Lung (tissue), 12 donors: ENCODE measurements around the gene SKA1. TPM values are rescaled to one million over a fixed set of nuclear protein-coding genes. Genes with fewer than 3 reads are reported as not detected.
A peak's percentile ranks its signal among the peaks of the same experiment; 100 is the strongest.

Experiments
- ATAC-seq: fragments of 200-7000 bp; cut with Tn5 transposase; one replicate; pipeline ENCODE4 v1.9.1; 2020; ENCODE audit warnings: moderate number of reproducible peaks; ENCODE audit not compliant: insufficient read depth, low FRiP score
- DNase-seq, 3 donors: peaks; one replicate each; pipeline ENCODE4 v3.0.0-alpha.2; 2013 to 2017
- H3K27ac ChIP-seq, 2 donors: one replicate each; pipeline ENCODE4 v1.5.1; 2013; ENCODE audit warnings: mild to moderate bottlenecking in 2 of 2, moderate library complexity in 2 of 2, control low read depth in 1 of 2, inconsistent platforms in 1 of 2, low read depth in 1 of 2, low read length in 1 of 2
- H3K27me3 ChIP-seq, 3 donors: one replicate each; pipeline ENCODE4 v1.5.1; 2013; ENCODE audit warnings: low read length in 2 of 3; ENCODE audit not compliant: control insufficient read depth in 3 of 3, insufficient read depth in 3 of 3
- H3K36me3 ChIP-seq, 4 donors: one replicate each; pipeline ENCODE4 v1.5.1; 2013; ENCODE audit warnings: low read length in 4 of 4, mild to moderate bottlenecking in 1 of 4, moderate library complexity in 1 of 4; ENCODE audit not compliant: control insufficient read depth in 4 of 4, insufficient read depth in 4 of 4
- H3K4me1 ChIP-seq, 5 donors: one replicate each; pipeline ENCODE4 v1.5.1; 2013; ENCODE audit warnings: low read length in 5 of 5, mild to moderate bottlenecking in 2 of 5, moderate library complexity in 1 of 5; ENCODE audit not compliant: control insufficient read depth in 5 of 5, insufficient read depth in 5 of 5
- H3K4me3 ChIP-seq: one replicate; pipeline ENCODE4 v1.5.1; 2013; ENCODE audit warnings: mild to moderate bottlenecking, control low read depth, moderate library complexity
- H3K9ac ChIP-seq, 2 donors: one replicate each; pipeline ENCODE4 v1.5.1; 2013; ENCODE audit warnings: low read length in 2 of 2, control low read depth in 1 of 2; ENCODE audit not compliant: insufficient read depth in 1 of 2
- H3K9me3 ChIP-seq, 4 donors: one replicate each; pipeline ENCODE4 v1.5.1; 2013; ENCODE audit warnings: low read length in 3 of 4, mild to moderate bottlenecking in 1 of 4, moderate library complexity in 1 of 4; ENCODE audit not compliant: control insufficient read depth in 4 of 4, insufficient read depth in 3 of 4
- CTCF ChIP-seq: IDR thresholded peaks from 2 replicates; pipeline ENCODE4 v1.5.1; 2012; ENCODE audit warnings: mild to moderate bottlenecking; ENCODE audit errors: control extremely low read depth, extremely low read depth
- WGBS, 2 donors: extraction: QIAGEN DNeasy Blood & Tissue Kit; methylation state at CpG; one replicate each; pipeline ENCODE4 v1.1.7; 2013; 5-methylcytosine and 5-hydroxymethylcytosine counted together
- polyA plus RNA-seq, 2 donors: library from polyadenylated mRNA; stranded (reverse); fragments of 200-250 nt; gene quantifications; one replicate each; pipeline ENCODE4 v1.2.1, GENCODE V29; 2013
- total RNA-seq, 2 donors: library from RNA; depleted of rRNA in 1 of 2; stranded (reverse); fragments of >200 nt in 1 of 2; gene quantifications; one replicate each; pipeline ENCODE4 v1.2.1, GENCODE V29; 2014 to 2021
- donor health status: control.
- donor health status: control.
- donor health status: Bipolar disorder and iron deficiency.
- donor health status: healthy.
- donor health status: DM: yes; HTN: yes; CAD: no.

The SKA1 gene
- total and polyA plus RNA-seq, 4 donors: 0.49 to 1.3 (median 0.54) TPM

DNA sequence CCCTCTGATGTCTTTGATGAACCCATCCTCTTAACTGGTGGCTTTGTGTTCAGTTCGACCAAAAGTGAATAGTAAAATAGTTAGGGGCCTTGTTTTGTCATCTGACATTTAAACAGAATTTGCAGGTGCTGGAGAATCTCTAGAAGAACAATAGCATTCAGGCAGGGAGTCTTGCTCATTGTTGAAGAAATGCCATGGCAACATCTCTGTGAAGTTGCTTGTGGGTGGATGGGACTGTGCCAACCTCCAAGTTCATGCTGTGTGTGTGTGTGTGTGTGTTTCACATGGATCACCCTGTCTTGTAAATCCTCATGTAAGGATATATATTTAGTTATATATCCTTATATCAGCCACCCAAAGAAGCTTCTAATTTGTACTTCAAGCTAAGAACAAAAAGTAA, 66.7 kb downstream of the SKA1 start:
- TF ChIP-seq CTCF: no peak
- Histone ChIP-seq H3K9ac (no peak overlapping the region), H3K27ac (no peak overlapping the region), H3K4me3 (no peak overlapping the region), H3K36me3 (no peaks in the 10 kb centered on the region), H3K27me3 (no peaks in the 10 kb centered on the region), H3K4me1 (no peaks in the 10 kb centered on the region), H3K9me3 (peaks cover 0 to 7% (median 1%) of the 10 kb centered on the region in 4 donors)
- WGBS, 2 donors: 44 to 53% methylated on average over 1 of the region's 1 CpG
- DNase-seq (peak in 1 of 3 donors; percentile 17), ATAC-seq (no peak)

Other genes starting within 250 kb of the SKA1 start
- gene MYO5B, start 179.9 kb upstream of the SKA1 start, total RNA-seq: 10 to 100 TPM; 24.5 to 25.6 TPM
- gene MYO5B, start 179.9 kb upstream of the SKA1 start, polyA plus RNA-seq: 10 to 100 TPM in 1 of 2 donors, 1 to 10 TPM in 1; 9.7 to 15.0 TPM
- gene CFAP53, start 108.6 kb upstream of the SKA1 start, total RNA-seq: 1 to 10 TPM; 5.3 to 7.1 TPM
- gene CFAP53, start 108.6 kb upstream of the SKA1 start, polyA plus RNA-seq: 1 to 10 TPM; 5.0 to 5.8 TPM
- 10 to 100 TPM; 69.9 to 81.5 TPM for gene MBD1, start 93.5 kb upstream of the SKA1 start, total RNA-seq
- gene MBD1, start 93.5 kb upstream of the SKA1 start, polyA plus RNA-seq: 10 to 100 TPM; 24.0 to 48.3 TPM
- gene CXXC1, start 87.4 kb upstream of the SKA1 start, total RNA-seq: 10 to 100 TPM; 39.2 to 77.5 TPM
- gene CXXC1, start 87.4 kb upstream of the SKA1 start, polyA plus RNA-seq: 10 to 100 TPM; 66.5 to 74.4 TPM
- gene MAPK4, start 185.0 kb downstream of the SKA1 start, total RNA-seq: 1 to 10 TPM; 2.6 to 5.2 TPM
- gene MAPK4, start 185.0 kb downstream of the SKA1 start, polyA plus RNA-seq: 10 to 100 TPM in 1 of 2 donors, 1 to 10 TPM in 1; 1.8 to 10.7 TPM